DMS153 (cell line): Measurements from ENCODE around the gene ZBTB39.
"Not testable (repeated sequence)": the region's sequence is repeated elsewhere in the genome, so short reads cannot be mapped to it uniquely, and the experiment has no call there.

ENCODE experiments used
- DNase-seq: peaks from one replicate; lab custom pipeline; 2025; lab: John Stamatoyannopoulos, UW

Gene ZBTB39

GRCh38 chr12:57005980-57006808 is at the start of gene ZBTB39:
Gene ZBTB39, minus strand, starts transcription at chr12:57006546. Its CDS starts 1,629 bp downstream, at chr12:57004917.
- DNase-seq: no peak

DNA sequence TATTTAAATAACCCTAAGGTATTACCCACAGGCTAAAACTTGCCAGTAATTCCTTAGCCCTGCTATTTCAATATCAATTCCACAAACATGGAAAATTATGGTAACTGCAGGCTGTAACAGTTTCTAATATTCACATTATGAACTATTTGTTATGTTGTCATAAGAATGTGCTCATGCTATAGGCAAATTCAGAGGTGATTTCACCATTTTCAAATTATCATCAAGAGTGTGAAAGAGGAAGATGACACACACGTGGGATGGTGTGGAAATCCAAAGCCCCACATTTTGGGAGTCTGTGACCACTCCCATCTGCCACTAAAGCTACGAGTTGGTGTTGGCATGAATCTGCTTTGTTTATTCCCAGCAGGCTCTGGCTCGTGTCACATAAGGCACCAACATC is 49.5 kb upstream of the ZBTB39 start:
- DNase-seq: no peak

GRCh38 chr12:57053901-57054300 is 47.6 kb upstream of the ZBTB39 start:
- not testable (repeated sequence) for DNase-seq

DNA sequence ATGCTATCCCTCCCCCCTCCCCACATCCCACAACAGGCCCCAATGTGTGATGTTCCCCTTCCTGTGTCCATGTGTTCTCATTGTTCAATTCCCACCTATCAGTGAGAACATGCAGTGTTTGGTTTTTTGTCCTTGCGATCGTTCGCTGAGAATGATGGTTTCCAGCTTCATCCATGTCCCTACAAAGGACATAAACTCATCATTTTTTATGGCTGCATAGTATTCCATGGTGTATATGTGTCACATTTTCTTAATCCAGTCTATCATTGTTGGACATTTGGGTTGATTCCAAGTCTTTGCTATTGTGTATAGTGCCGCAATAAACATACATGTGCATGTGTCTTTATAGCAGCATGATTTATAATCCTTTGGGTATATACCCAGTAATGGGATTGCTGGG is 46.8 kb upstream of the ZBTB39 start:
- DNase-seq: not testable (repeated sequence)

GRCh38 chr12:57051011-57051410 is 44.7 kb upstream of the ZBTB39 start:
- DNase-seq: no peak

DNA sequence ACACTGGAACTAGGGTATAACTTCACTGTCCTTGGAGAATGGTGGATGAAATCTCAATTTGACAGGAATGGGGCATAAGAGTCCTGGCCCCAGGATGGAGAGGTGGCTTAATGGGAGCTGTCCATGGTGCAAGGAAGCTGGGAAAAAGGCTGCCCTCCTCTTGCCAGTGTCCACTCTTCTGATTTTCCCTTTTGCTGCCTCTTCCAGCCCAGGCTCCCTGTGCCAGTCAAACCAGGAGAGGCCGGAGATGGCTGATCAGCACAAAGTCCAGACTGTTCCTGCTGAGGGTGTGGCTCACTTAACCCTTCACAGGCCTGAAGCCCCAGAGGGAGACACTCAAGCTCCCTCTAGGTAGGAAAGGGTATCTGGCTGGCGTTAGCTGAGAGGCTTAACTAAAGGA is 43.5 kb upstream of the ZBTB39 start, which contains the start of gene MYO1A:
MYO1A (minus strand) TSS at position 240 of the 400 bp plus-strand sequence. CDS start 1,806 bp downstream, outside the sequence.
- DNase-seq: no peak

GRCh38 chr12:57049119-57049446 is 42.7 kb upstream of the ZBTB39 start:
- DNase-seq: no peak

DNA sequence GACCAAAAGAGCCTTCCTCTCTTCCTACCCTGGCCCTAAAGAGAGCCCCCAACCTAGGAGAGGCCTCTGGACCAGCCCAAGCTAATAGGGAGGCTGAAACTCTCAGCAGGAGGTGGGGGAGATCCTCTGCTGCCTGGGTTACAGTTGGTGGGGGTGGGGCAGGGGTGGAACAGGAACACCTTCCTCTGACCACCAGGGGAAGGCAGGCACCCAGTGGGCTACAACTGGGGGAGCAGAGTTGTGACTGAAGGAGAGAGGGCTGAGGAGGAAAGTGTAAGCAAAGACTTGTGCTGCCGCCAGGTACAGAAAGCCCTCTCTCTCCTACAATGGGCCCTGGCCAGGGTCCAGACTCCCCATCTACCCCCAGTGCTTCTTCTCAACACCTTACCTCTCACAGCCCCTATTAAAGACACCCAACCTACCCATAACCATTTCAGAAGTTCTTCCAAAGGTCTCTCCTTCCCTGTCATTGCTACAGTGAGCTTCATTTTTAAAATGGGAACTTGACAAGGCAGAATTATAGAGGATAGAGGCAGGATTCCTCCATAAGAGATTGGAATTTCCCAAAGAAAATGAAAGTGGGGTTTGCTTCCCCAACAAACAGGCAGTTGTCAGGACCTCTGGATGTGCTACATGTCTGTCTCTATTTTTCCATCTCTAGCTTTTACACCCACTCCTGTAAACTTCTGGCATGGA is 42.2 kb upstream of the ZBTB39 start:
- no peak for DNase-seq

DNA sequence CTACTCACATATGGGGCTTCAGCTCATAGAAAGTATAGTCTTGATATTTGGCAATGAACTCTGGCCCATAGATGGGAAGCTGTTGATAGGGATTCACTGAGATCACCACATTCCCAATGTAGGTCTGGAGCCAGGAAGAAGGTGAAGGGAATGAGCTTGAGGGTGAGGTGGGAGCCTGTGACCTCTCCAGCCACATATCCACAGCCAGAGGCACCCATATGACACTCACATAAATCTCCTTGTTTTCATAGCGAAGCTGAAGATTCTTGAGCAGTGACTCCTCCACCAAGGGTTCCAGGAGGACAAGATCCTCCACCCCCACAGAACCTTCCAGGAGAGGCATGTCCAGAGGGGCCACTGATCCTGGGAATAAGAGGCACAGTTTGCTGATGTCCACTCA is 41.6 kb upstream of the ZBTB39 start:
- DNase-seq: no peak

- DNase-seq: no peak
Measured at GRCh38 chr12:57046947-57047890, 40.9 kb upstream of the ZBTB39 start.

DNA sequence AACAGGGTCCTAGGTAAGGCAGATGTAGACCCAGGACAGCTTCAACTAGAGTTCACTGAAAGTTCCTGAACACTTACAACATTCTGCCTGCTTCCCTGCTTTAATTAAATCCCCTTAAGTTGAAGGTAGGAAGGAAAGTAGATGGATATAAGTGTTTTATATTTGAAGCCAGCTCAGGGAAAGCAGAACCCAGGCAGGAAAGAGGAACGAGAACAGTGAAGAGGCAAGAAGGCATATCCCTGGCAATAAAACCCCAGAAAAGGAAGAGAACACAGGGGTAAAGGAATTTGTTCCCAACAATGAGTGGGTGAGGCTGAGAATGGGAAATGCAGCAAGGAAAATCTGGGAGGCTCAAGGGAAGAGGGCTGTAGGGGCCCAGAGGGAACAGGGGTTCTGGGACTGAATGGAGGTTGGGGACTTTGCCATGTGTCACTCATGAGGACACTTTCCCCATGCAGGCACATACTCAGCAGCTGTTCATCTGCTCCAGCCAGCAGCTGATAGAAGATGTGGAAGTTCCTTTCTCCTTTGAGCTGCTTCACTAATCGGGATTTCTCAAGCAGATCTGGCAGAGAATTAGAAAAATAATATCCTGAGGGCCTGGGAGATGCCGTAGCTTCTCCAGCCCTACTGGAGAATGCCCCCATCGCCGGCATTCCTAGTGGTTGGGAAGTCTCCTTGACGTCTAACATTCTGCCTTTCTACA is 39.9 kb upstream of the ZBTB39 start:
- DNase-seq: no peak

- no peak for DNase-seq
Measured at GRCh38 chr12:57044889-57045288, 38.5 kb upstream of the ZBTB39 start.

- no peak for DNase-seq
Measured at GRCh38 chr12:57044468-57044867, 38.1 kb upstream of the ZBTB39 start.

GRCh38 chr12:57042695-57043094 is 36.3 kb upstream of the ZBTB39 start:
- no peak for DNase-seq

DNA sequence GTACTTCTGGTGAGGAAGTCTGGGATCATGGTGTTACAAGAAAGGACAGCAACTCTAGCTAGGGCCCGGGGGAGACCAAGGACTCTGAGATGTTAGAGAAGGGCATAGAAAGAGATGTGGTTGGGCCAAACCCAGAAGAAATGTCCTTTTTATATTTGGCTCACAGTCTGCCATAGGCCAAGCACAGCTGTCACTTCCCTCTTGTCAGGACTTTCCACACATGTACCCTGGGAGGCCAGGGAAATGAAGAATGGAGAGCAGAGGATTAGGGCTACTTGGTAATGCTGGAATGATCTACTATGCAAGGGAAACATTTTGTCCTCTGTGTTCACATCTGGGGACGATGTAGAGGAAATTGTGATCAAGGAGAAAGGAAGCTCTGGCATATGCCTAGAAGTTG is 34.4 kb upstream of the ZBTB39 start:
- no peak for DNase-seq

- no peak for DNase-seq
Measured at GRCh38 chr12:57040211-57040610, 33.9 kb upstream of the ZBTB39 start.

GRCh38 chr12:57039016-57039798 is 32.9 kb upstream of the ZBTB39 start:
- no peak for DNase-seq

- DNase-seq: no peak
Measured at GRCh38 chr12:57037264-57037663, 30.9 kb upstream of the ZBTB39 start.

DNA sequence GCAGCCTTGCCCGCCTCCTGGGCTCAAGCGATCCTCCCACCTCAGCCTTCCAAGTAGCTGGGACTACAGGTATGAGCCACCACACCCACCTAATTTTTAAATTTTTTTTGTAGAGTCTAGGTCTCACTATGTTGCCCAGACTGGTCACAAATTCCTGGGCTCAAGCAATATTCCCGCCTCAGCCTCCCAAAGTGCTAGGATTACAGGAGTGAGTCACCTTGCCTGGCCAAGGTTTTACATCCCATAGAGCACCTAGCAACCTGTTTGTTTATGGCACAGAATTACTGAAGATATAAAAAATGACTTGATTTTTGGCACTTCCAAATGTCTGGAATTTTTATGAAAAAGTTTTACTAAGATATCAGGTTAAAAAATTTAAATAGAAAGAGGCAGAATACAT is 27.1 kb upstream of the ZBTB39 start:
- DNase-seq: no peak

GRCh38 chr12:57031789-57032188 is 25.4 kb upstream of the ZBTB39 start:
- no peak for DNase-seq
